HepG2 (cell line): ENCODE measurements around the gene CREB1. TPM values are rescaled to one million over a fixed set of nuclear protein-coding genes. Genes with fewer than 3 reads are reported as not detected.

Source experiments
- ATAC-seq: fragments of 200-7000 bp; cut with Tn5 transposase; 3 replicates; pipeline ENCODE4 v1.9.1; 2020; ENCODE audit warnings: mild to moderate bottlenecking, moderate library complexity
- BruUV-seq: library from RNA; stranded (reverse); fragments of 400-500 nt; replicated peaks from 2 replicates; lab custom pipeline; 2021; lab: Mats Ljungman, UMichigan
- CTCF ChIA-PET: fragments of 300-600 bp; formaldehyde crosslinking; extraction: SDS; loops from one replicate; lab custom pipeline; 2021; ENCODE audit warnings: low total read pairs, inconsistent platforms, low intra/inter-chr PET ratio; lab: Yijun Ruan, JAX
- POLR2A ChIA-PET: fragments of 350-600 bp; sonication (Branson Sonifier 250); formaldehyde crosslinking; loops from one replicate; lab custom pipeline; 2020; ENCODE audit warnings: antibody characterized with exemption, inconsistent platforms; lab: Yijun Ruan, JAX
- DNase-seq: peaks from one replicate; pipeline ENCODE4 v3.0.0-alpha.2; 2015; ENCODE audit warnings: low spot score
- FAIRE-seq: peaks from 3 replicates; lab custom pipeline; 2011; peaks lifted over from hg19 to GRCh38; lab: Jason Lieb, UNC
- H2AFZ ChIP-seq: one replicate; pipeline ENCODE4 v1.6.1; 2011; ENCODE audit warnings: low read length, inconsistent platforms
- H3K27ac ChIP-seq: fragments of 300-600 bp; 3 replicates; pipeline ENCODE4 v1.8.0; 2011; ENCODE audit warnings: mixed run types, mild to moderate bottlenecking, mixed read lengths, low read length, inconsistent platforms; ENCODE audit not compliant: insufficient read depth; ENCODE audit errors: extremely low read length
- H3K27me3 ChIP-seq, 2 experiments: fragments of 200-600 bp in 1 of 2; 2 replicates in 1 of 2; 3 replicates in 1 of 2; pipeline versions ENCODE4 v1.6.0 to v1.8.0; 2011; ENCODE audit warnings: low read length in 2 of 2, mild to moderate bottlenecking in 2 of 2, moderate library complexity in 2 of 2, inconsistent platforms in 1 of 2; ENCODE audit not compliant: insufficient read depth in 2 of 2, control insufficient read depth in 1 of 2
- H3K36me3 ChIP-seq, 2 experiments: fragments of 200-600 bp in 1 of 2; replicated peaks in 1 of 2; 2 replicates in 1 of 2; 3 replicates in 1 of 2; pipeline versions ENCODE4 v1.5.1 to v1.8.0; 2011; ENCODE audit warnings: low read length in 2 of 2, inconsistent platforms in 1 of 2; ENCODE audit not compliant: insufficient read depth in 2 of 2, control insufficient read depth in 1 of 2
- H3K4me1 ChIP-seq: 2 replicates; pipeline ENCODE4 v1.5.1; 2012; ENCODE audit warnings: low read length, inconsistent platforms; ENCODE audit not compliant: insufficient read depth
- H3K4me2 ChIP-seq: 2 replicates; pipeline ENCODE4 v1.6.0; 2011; ENCODE audit warnings: low read depth, low read length, inconsistent platforms
- H3K4me3 ChIP-seq, 3 experiments: fragments of 200-600 bp in 1 of 3; sonication (generic), shearing (Covaris generic) in 1 of 3; replicated peaks in 1 of 3; 2 replicates each; pipeline ENCODE4 v1.5.1; 2011 to 2016; ENCODE audit warnings: low read length in 3 of 3, inconsistent platforms in 2 of 3, low read depth in 2 of 3, mild to moderate bottlenecking in 2 of 3, control low read depth in 1 of 3, mixed read lengths in 1 of 3; ENCODE audit not compliant: insufficient read depth in 1 of 3
- H3K79me2 ChIP-seq: one replicate; pipeline ENCODE4 v1.6.1; 2011; ENCODE audit warnings: low read length, inconsistent platforms; ENCODE audit not compliant: insufficient read depth
- H3K9ac ChIP-seq: 2 replicates; pipeline ENCODE4 v1.6.0; 2011; ENCODE audit warnings: mild to moderate bottlenecking, low read depth, low read length, inconsistent platforms; ENCODE audit not compliant: insufficient read depth
- H3K9me3 ChIP-seq: 2 replicates; pipeline ENCODE4 v1.5.1; 2012; ENCODE audit warnings: mild to moderate bottlenecking, low read length
- H4K20me1 ChIP-seq: 2 replicates; pipeline ENCODE4 v1.6.0; 2011; ENCODE audit warnings: inconsistent platforms, mild to moderate bottlenecking, low read length, moderate library complexity; ENCODE audit not compliant: insufficient read depth
- CENPX ChIP-seq: sonication (generic); formaldehyde crosslinking; IDR thresholded peaks from 2 replicates; pipeline ENCODE4 v1.9.0; 2021; ENCODE audit warnings: mild to moderate bottlenecking, missing genetic modification reagents, moderate library complexity
- DDIT3 ChIP-seq: sonication (generic); formaldehyde crosslinking; IDR thresholded peaks from 2 replicates; pipeline ENCODE4 v1.4.0; 2020; ENCODE audit warnings: mild to moderate bottlenecking, missing genetic modification reagents
- GPN1 ChIP-seq: sonication (generic); formaldehyde crosslinking; IDR thresholded peaks from 2 replicates; pipeline ENCODE4 v1.5.1; 2020; ENCODE audit warnings: missing genetic modification reagents, borderline replicate concordance
- HOXD1 ChIP-seq: sonication (generic); formaldehyde crosslinking; IDR thresholded peaks from 2 replicates; pipeline ENCODE4 v1.5.0; 2020; ENCODE audit warnings: missing genetic modification reagents
- MAFG ChIP-seq: sonication (generic); formaldehyde crosslinking; IDR thresholded peaks from 2 replicates; pipeline ENCODE4 v1.5.1; 2020; ENCODE audit warnings: mild to moderate bottlenecking, missing genetic modification reagents
- MYC ChIP-seq: sonication (generic); formaldehyde crosslinking; IDR thresholded peaks from 2 replicates; pipeline ENCODE4 v1.9.0; 2021; ENCODE audit warnings: missing genetic modification reagents, borderline replicate concordance
- PHF20 ChIP-seq: sonication (generic); formaldehyde crosslinking; IDR thresholded peaks from 2 replicates; pipeline ENCODE4 v1.5.0; 2020; ENCODE audit warnings: mild to moderate bottlenecking, missing genetic modification reagents
- SP5 ChIP-seq: IDR thresholded peaks from 2 replicates; pipeline ENCODE4 v1.6.1; 2016; ENCODE audit warnings: low read depth, borderline replicate concordance
- ZFP1 ChIP-seq: IDR thresholded peaks from 2 replicates; pipeline ENCODE4 v1.6.1; 2016
- ZFYVE20 ChIP-seq: sonication (generic); formaldehyde crosslinking; IDR thresholded peaks from 2 replicates; pipeline ENCODE4 v1.8.0; 2023; ENCODE audit warnings: low read depth, mild to moderate bottlenecking, moderate library complexity, missing genetic modification reagents, borderline replicate concordance
- ZNF407 ChIP-seq: sonication (generic); formaldehyde crosslinking; IDR thresholded peaks from one replicate; pipeline ENCODE4 v1.5.1; 2020; ENCODE audit warnings: mild to moderate bottlenecking, missing genetic modification reagents; ENCODE audit errors: not compliant biosample characterization
- ZSCAN25 ChIP-seq: sonication (generic); formaldehyde crosslinking; IDR thresholded peaks from 2 replicates; pipeline ENCODE4 v1.8.0; 2022; ENCODE audit warnings: mild to moderate bottlenecking, missing genetic modification reagents
- WGBS: methylation state at CpG from one replicate; pipeline ENCODE4 v1.1.6; 2017; ENCODE audit warnings: low lambda C conversion rate; 5-methylcytosine and 5-hydroxymethylcytosine counted together
- in situ Hi-C: cut with HindIII; loops from 2 replicates; pipeline ENCODE4 v1.10.0; 2017; ENCODE audit warnings: low pct_unique_long_range_greater_than_20kb; ENCODE audit not compliant: extremely low pct_ligation_motif_present
- intact Hi-C: fragments of 100-400 bp; cut with micrococcal nuclease; formaldehyde crosslinking; loops from one replicate; pipeline ENCODE4 v1.10.0; 2022; ENCODE audit not compliant: unreplicated experiment
- polyA plus RNA-seq, 8 experiments: library from polyadenylated mRNA; depleted of rRNA in 3 of 8; stranded (reverse) in 7 of 8; unstranded in 1 of 8; fragments of >200 nt; fragmentation: Illumina TruSeq in 4 of 8; extraction: Trizol in 4 of 8; gene quantifications; 2 replicates each; pipeline versions ENCODE4 v1.2.1 to v1.2.3, GENCODE V29; 2011 to 2016; ENCODE audit warnings: low read depth in 4 of 8, missing spikeins in 1 of 8, mixed read lengths in 1 of 8; ENCODE audit not compliant: insufficient read depth in 1 of 8
- total RNA-seq, 5 experiments: library from RNA; depleted of rRNA; stranded (reverse); fragments of >200 nt; fragmentation: Illumina TruSeq; extraction: Trizol; gene quantifications; 2 replicates each; pipeline ENCODE4 v1.2.3, GENCODE V29; 2016; ENCODE audit warnings: low read depth in 1 of 5
- TF ChIP-seq, protein P1 (sequence below): sonication (generic); formaldehyde crosslinking; IDR thresholded peaks from 2 replicates; pipeline ENCODE4 v1.5.0; 2020; ENCODE audit warnings: mild to moderate bottlenecking, missing genetic modification reagents

CREB1 gene
- total and polyA plus RNA-seq, 2 of the 13 experiments (the other 11 are each of a cell fraction or from before 2014, with no cell fraction given) = 51.8 to 51.9 TPM

- Histone ChIP-seq H3K27me3 (no peaks in the 10 kb centered on the region; a peak in 3 of 5 replicates), H3K4me2 (peak overlapping the region; percentile 59), H3K9ac (no peak overlapping the region), H3K9me3 (no peaks in the 10 kb centered on the region), H3K27ac (peak overlapping the region; percentile 25), H3K4me3 (0 out of 6 replicates have a peak overlapping the region, but pooled peaks of 1 of the 3 experiments have one; percentile 10), H3K36me3 (no peaks in the 10 kb centered on the region), H2AFZ (no peak overlapping the region), H3K79me2 (no peaks in the 10 kb centered on the region), H4K20me1 (no peaks in the 10 kb centered on the region), H3K4me1 (peaks cover 34% of the 10 kb centered on the region)
- ATAC-seq = peak; percentile 76
- intact Hi-C loops = loop anchor here (2.0 kb wide), 1 partner anchor 78 kb away; the partner anchor contains the start of gene CCNYL1
- no peak for FAIRE-seq
- BruUV-seq = no TSS peak
- ChIA-PET POLR2A (interaction anchor here (0.6 to 2.1 kb wide), 5 partner anchors 8 to 187 kb away, joined by 3 to 10 read pairs (median 4); partner anchors contain the start of genes CCNYL1, CREB1 and METTL21A), CTCF (no interaction called here)
- DNase-seq = peak; percentile 69
- WGBS = 1% methylated on average over 8 of the region's 8 CpGs
- in situ Hi-C loops = no loop called here
- TF ChIP-seq GPN1 (no peak), ZFP1 (CRISPR knock-in tag) (no peak), SP5 (no peak), CENPX (CRISPR knock-in tag) (no peak), ZNF407 (CRISPR knock-in tag) (no peak), ZSCAN25 (CRISPR knock-in tag) (no peak), DDIT3 (CRISPR knock-in tag) (no peak), MAFG (CRISPR knock-in tag) (peak; percentile 81), MYC (no peak), HOXD1 (CRISPR knock-in tag) (peak; percentile 87; the same call in 1 of the 2 replicates), ZFYVE20 (no peak), PHF20 (CRISPR knock-in tag) (no peak)
- TF ChIP-seq, protein P1, sequence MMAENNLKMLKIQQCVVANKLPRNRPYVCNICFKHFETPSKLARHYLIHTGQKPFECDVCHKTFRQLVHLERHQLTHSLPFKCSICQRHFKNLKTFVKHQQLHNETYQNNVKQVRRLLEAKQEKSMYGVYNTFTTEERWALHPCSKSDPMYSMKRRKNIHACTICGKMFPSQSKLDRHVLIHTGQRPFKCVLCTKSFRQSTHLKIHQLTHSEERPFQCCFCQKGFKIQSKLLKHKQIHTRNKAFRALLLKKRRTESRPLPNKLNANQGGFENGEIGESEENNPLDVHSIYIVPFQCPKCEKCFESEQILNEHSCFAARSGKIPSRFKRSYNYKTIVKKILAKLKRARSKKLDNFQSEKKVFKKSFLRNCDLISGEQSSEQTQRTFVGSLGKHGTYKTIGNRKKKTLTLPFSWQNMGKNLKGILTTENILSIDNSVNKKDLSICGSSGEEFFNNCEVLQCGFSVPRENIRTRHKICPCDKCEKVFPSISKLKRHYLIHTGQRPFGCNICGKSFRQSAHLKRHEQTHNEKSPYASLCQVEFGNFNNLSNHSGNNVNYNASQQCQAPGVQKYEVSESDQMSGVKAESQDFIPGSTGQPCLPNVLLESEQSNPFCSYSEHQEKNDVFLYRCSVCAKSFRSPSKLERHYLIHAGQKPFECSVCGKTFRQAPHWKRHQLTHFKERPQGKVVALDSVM (CRISPR knock-in tag) = no peak
Measured at GRCh38 chr2:207632575-207633493, 103.1 kb downstream of the CREB1 start.
